GM19452 (cell line): Measurements from ENCODE around the gene SLC25A42.

Experiments used
- ATAC-seq: cut with Tn5 transposase; IDR thresholded peaks from one replicate; pipeline ENCODE4 v1.9.1; 2021; ENCODE audit not compliant: unreplicated experiment

SLC25A42 gene

GRCh38 chr19:19050731-19051130 lies 13.1 kb upstream of the SLC25A42 start:
- no peak for ATAC-seq

DNA sequence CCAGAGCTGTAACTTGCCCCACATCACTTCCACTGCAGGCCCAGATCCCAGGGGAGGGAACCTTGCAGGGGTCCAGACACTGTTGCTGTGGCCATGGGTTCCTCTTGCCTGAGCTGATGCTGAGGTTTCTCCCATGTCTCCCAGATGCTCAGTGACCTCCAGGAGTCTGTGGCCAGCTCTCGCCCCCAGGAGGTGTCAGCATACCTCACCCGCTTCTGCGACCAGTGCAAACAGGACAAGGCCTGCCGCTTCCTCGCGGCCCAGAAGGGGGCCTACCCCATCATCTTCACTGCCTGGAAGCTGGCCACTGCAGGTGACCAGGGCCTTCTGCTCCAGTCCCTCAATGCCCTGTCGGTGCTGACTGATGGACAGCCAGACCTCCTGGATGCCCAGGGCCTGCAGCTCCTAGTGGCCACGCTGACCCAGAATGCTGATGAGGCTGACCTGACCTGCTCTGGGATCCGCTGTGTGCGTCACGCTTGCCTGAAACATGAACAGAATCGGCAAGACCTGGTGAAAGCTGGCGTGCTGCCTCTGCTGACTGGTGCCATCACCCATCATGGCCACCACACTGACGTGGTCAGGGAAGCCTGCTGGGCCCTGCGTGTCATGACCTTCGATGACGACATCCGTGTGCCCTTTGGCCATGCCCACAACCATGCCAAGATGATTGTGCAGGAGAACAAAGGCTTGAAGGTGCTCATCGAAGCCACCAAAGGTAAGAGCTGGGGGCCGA lies 12.1 kb upstream of the SLC25A42 start:
- no peak for ATAC-seq

DNA sequence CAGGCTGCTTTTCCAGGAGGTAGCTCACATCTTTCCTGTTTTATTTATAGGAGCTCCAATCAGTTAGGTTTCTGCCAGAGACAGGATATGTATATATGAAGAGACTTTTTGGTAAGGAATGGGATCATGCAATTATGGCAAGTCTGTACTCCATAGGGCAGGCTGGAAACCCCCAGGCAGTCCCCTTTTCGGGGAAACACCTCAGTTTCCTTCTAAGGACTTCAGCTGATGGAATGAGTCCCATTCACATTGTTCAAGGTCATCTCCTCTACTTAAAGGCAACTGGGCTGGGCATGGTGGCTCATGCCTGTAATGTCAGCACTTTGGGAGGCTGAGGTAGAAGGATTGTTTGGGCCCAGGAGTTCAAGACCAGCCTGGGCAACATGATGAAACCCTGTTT lies 10.9 kb upstream of the SLC25A42 start:
- ATAC-seq: no peak

DNA sequence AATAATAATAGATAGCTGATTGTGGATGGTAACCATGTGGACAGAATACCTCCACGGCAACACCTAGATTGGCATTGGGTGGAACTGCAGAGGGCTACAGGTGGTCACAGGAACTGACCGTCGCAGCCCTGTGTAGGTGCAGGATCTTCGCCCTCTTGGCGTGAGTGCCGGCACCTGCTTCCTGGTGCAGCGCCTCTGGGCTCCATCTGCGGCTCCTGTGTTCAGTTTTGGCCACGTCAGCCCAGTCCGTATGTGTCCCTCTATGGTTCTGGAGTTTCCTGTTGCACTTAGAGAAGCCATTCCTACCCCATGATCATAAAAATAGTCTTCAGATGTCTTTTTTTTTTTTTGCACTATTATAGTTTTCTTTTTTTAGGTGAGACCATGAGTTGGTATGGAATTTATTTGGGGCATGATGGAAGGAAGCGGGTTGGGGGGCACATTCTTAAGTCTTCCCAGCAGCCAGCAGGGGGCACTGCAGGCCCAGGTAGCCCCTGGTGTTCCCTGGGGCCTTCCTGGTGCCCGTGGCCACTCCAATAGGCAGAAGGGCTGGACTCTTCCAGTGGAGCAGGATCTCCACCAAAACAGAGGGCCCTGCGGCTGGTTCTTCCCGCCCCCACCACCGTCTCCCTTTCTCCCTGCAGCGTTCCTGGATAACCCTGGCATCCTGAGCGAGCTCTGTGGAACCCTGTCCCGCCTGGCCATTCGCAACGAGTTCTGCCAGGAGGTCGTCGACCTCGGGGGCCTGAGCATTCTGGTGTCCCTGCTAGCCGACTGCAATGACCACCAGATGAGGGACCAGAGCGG lies 10.1 kb upstream of the SLC25A42 start:
- no peak for ATAC-seq

DNA sequence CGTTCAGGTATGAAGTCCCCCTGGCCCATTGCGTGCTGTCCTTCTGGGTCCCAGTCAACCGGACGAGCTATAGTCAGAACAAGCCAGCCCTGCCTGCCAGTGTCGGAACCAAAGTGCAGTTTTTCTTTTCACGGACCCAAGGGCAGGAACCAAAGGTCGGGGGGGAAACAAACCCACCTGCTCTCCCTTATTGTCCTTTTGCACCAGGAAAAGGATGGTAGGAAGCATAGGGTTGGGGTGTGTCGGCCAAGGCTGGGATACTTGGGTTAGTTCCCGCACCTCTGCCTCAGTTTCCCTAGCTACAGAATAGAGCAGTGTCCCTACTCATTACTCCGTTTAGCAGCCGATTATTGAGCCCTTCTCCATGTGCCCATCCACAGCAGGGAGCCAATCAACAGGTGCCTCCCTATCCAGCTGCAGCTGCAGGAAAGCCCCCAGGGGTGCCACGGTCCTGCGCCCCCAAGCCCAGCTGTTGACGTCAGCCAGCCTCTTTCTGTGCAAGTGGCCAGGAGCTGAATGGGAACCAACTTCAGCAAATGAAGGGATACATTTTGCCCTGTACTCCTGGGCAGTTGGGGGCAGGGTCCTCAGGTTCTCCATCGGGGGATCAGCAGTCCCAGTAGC lies 9.4 kb upstream of the SLC25A42 start:
- no peak for ATAC-seq

- no peak for ATAC-seq
Observed at GRCh38 chr19:19054939-19055440, 8.8 kb upstream of the SLC25A42 start.

DNA sequence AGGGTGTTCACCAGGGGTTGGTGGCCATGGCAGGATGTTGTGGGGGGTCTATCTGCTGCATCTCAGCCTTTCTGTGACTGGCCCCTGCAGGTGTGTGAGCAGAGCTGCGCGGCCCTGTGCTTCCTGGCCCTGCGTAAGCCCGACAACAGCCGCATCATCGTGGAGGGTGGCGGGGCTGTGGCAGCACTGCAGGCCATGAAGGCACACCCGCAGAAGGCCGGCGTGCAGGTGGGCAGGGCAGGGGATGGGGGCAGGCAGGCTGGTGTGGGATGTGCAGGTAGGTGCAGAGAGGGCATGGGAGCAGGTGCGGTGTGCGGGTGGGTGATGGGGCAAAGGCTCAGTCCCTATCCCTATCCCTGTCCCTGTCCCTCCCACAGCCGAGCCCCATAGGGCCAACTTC lies 8.1 kb upstream of the SLC25A42 start:
- ATAC-seq: no peak

DNA sequence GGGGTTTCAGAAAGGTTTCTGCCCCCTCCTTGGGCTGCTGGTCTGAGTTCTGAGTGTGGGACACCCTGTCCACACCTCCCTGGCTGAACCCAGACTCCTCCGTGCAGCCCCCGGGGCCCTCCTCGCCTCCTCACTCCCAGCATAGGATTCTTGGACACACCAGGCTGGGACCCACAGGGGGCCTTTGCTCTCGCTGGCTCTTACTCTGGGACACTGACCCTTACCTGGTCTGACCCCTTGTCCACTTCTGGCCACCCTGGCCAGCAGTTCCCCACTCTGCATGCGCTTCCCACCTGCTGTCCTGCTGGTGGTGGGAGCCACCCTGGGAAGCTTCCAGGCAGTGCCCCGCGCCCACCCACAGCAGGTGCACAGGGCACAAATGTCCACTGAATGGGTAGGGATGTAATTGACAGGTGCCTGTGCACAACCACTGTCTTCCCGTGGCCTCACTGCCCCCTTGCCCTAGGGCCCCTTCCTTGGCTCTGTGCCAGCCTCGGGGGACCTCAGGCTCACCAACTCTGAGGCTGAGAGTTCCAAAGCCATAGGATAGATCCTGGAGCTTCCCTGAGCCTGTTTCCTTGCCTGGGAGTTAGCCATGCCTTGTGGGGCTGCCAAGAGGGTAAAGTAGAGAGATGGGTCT lies 7.0 kb upstream of the SLC25A42 start:
- no peak for ATAC-seq

DNA sequence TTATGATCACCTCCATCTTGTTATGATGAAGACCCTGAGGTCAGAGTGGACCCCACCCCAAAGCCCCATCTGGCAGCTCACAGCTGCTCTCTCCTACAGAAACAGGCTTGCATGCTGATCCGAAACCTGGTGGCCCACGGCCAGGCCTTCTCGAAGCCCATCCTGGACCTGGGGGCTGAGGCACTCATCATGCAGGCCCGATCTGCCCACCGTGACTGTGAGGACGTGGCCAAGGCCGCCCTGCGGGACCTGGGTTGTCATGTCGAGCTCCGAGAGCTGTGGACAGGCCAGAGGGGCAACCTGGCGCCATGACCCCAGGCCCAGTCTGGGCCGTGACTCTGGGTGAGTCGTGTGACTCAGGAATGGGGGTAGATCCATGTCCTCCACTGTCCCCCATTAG lies 6.5 kb upstream of the SLC25A42 start:
- no peak for ATAC-seq

GRCh38 chr19:19057720-19058119 lies 6.1 kb upstream of the SLC25A42 start:
- no peak for ATAC-seq

DNA sequence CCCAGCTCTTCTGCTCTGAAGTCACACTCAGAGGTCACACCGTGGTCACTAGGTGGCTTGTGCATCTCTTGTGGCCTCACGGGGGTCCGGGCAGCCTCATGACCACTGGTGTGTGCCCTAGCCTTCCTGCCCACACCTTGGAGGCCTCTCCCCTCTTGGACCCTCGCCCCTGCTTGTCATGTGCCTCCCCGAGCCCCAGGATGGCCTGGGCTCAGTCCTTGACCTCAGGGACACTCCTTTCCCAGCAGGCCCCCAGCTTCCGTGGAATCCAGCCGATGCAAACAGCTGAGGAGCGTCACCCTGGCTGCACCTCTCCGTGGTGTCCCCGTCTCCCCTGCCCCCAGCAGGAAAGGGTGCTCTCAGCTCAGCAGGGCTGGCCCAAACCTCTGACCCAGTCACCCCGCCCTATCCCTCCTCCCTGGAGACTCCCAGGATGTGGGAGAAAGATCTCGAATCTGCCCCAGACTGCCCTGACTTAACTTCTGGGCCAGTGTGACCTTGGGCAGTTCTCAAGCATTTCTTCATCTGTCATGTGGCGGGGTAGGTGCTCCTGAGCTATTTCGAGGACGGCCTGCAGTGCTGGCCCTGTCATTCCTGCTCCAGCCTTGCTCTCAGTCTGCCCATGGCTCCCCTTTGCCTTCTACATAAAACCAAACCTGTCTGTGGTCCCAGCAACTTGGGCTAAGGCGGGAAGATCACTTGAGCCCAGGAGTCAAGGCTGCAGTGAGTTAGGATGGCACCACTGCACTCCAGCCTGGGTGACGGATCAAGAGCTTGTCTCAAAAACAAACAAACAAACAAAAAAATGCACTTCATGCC lies 4.6 kb upstream of the SLC25A42 start:
- ATAC-seq: no peak

DNA sequence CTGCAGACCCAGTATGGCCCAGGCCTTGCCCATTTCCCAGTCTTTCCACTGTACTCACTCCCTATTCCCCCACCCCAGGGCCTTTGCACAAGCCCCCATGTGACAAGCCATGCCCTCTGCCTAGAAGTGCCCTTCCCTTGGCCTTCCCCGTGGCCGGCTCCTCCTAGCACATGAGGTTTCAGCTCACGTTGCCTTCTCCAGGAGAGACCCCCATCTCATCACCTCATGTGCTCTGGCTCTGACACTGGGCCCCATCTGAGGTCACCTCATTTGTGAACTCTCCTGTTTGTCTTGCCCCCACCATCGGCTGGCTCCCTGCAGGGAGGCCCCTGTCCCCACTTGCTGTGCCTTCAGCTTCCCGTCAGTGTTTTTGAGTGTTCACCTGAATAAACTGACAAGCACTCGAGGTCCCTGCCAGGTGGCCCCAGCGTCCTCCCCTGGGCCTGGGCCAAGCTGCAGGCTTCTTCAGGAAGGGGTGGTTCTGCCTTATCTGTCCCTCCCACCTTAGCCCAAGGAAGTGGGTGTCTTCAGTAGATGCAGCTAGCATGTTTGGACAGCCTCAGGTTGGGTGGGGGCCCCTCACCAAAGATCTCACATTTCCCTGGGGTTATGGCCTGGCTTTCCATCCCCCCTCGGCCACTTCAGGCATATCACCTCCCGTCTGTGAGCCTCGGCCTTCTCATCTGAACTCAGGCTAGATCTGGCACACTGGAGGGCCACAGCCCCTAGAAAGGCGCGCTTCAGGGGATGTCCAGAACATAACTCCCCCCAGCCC lies 3.8 kb upstream of the SLC25A42 start:
- no peak for ATAC-seq

GRCh38 chr19:19061506-19061905 lies 2.3 kb upstream of the SLC25A42 start:
- ATAC-seq: no peak

GRCh38 chr19:19062454-19063182 lies 1.2 kb upstream of the SLC25A42 start:
- no peak for ATAC-seq

GRCh38 chr19:19064098-19064722 lies 416 bp downstream of the SLC25A42 start:
- no peak for ATAC-seq

- ATAC-seq: no peak
Observed at GRCh38 chr19:19064811-19065745, 1.3 kb downstream of the SLC25A42 start.

- no peak for ATAC-seq
Observed at GRCh38 chr19:19067276-19068072, 3.7 kb downstream of the SLC25A42 start.
